B cell (primary cell): ENCODE data around the gene FAM216B. TPM values are rescaled to one million over a fixed set of nuclear protein-coding genes. Genes with fewer than 3 reads are reported as not detected.

Source experiments
- ATAC-seq: fragments of 200-7000 bp; cut with Tn5 transposase; one replicate; pipeline ENCODE4 v1.10.0; 2021; ENCODE audit warnings: low read depth, mild to moderate bottlenecking, moderate number of reproducible peaks, moderate library complexity
- CTCF ChIA-PET: fragments of 350-600 bp; sonication (Branson Sonifier 250); formaldehyde crosslinking; loops from one replicate; lab custom pipeline; 2021; ENCODE audit warnings: antibody characterized with exemption, inconsistent platforms; lab: Charles Lee
- POLR2A ChIA-PET: fragments of 350-600 bp; sonication (Branson Sonifier 250); formaldehyde crosslinking; loops from one replicate; lab custom pipeline; 2021; ENCODE audit warnings: antibody characterized with exemption; lab: Charles Lee
- DNase-seq: peaks from one replicate; pipeline ENCODE4 v3.0.0; 2013
- H2AFZ ChIP-seq: 2 replicates; pipeline ENCODE4 v1.6.1; 2012; ENCODE audit warnings: mild to moderate bottlenecking, low read depth, low read length; ENCODE audit not compliant: insufficient read depth, poor library complexity, severe bottlenecking
- H3K27ac ChIP-seq, 2 donors: 1 replicate in 1 of 2; 2 replicates in 1 of 2; pipeline ENCODE4 v1.5.1; 2012 to 2013; ENCODE audit warnings: low read length in 2 of 2, mild to moderate bottlenecking in 2 of 2, moderate library complexity in 1 of 2
- H3K27me3 ChIP-seq, 4 experiments: fragments of 200-600 bp in 1 of 4; sonication (generic) in 1 of 4; replicated peaks in 1 of 4; 1 replicate in 2 of 4; 2 replicates in 2 of 4; pipeline versions ENCODE4 v1.6.1 to v1.7.0; 2013 to 2016; ENCODE audit warnings: low read length in 3 of 4, mild to moderate bottlenecking in 2 of 4, mixed read lengths in 1 of 4, moderate library complexity in 1 of 4; ENCODE audit not compliant: insufficient read depth in 4 of 4, control insufficient read depth in 3 of 4; ENCODE audit errors: control extremely low read depth in 1 of 4
- H3K36me3 ChIP-seq, 2 experiments: replicated peaks in 1 of 2; 1 replicate in 1 of 2; 2 replicates in 1 of 2; pipeline versions ENCODE4 v1.6.1 to v1.7.1; 2013; ENCODE audit warnings: low read length in 1 of 2; ENCODE audit not compliant: insufficient read depth in 2 of 2, control insufficient read depth in 1 of 2; ENCODE audit errors: control extremely low read depth in 1 of 2, extremely low read depth in 1 of 2
- H3K4me1 ChIP-seq, 2 donors: fragments of 200-600 bp in 1 of 2; sonication (generic) in 1 of 2; 1 replicate in 1 of 2; 2 replicates in 1 of 2; pipeline versions ENCODE4 v1.5.1 to v1.6.1; 2013 to 2017; ENCODE audit warnings: low read length in 2 of 2; ENCODE audit not compliant: control insufficient read depth in 2 of 2, insufficient read depth in 2 of 2
- H3K4me2 ChIP-seq: replicated peaks from 2 replicates; pipeline ENCODE3; 2012; ENCODE audit warnings: mild to moderate bottlenecking, low read depth, low read length; ENCODE audit not compliant: poor library complexity, severe bottlenecking
- H3K4me3 ChIP-seq, 5 experiments: fragments of 200-600 bp in 1 of 5; sonication (generic) in 1 of 5; 1 replicate in 3 of 5; 2 replicates in 2 of 5; pipeline versions ENCODE4 v1.5.1 to v1.7.0; 2011 to 2016; ENCODE audit warnings: low read length in 4 of 5, mild to moderate bottlenecking in 4 of 5, low read depth in 2 of 5, control low read depth in 1 of 5, moderate library complexity in 1 of 5; ENCODE audit not compliant: insufficient read depth in 1 of 5; ENCODE audit errors: control extremely low read depth in 1 of 5, extremely low read depth in 1 of 5
- H3K79me2 ChIP-seq: fragments of 200-600 bp; sonication (generic); one replicate; pipeline ENCODE4 v1.6.0; 2016; ENCODE audit warnings: low read length; ENCODE audit not compliant: control insufficient read depth, insufficient read depth
- H3K9ac ChIP-seq: fragments of 200-600 bp; sonication (generic); 2 replicates; pipeline ENCODE4 v1.6.1; 2017; ENCODE audit warnings: mild to moderate bottlenecking, low read length, moderate library complexity
- H3K9me3 ChIP-seq, 3 donors: one replicate each; pipeline versions ENCODE4 v1.6.1 to v1.7.1; 2013; ENCODE audit warnings: low read length in 2 of 3; ENCODE audit not compliant: control insufficient read depth in 2 of 3, insufficient read depth in 1 of 3; ENCODE audit errors: control extremely low read depth in 1 of 3
- H4K20me1 ChIP-seq: 2 replicates; pipeline ENCODE4 v1.6.0; 2012; ENCODE audit warnings: mild to moderate bottlenecking, low read length; ENCODE audit not compliant: insufficient read depth, control insufficient read depth, poor library complexity, severe bottlenecking
- H3K27ac Mint-ChIP-seq: one replicate; pipeline ENCODE4 v1.8.0; 2021; ENCODE audit warnings: mixed read lengths
- H3K27me3 Mint-ChIP-seq: one replicate; pipeline ENCODE4 v1.8.0; 2021; ENCODE audit warnings: mixed read lengths
- H3K4me1 Mint-ChIP-seq: one replicate; pipeline ENCODE4 v1.8.0; 2021; ENCODE audit warnings: mixed read lengths
- H3K4me3 Mint-ChIP-seq: one replicate; pipeline ENCODE4 v1.8.0; 2021; ENCODE audit warnings: mixed read lengths
- H3K9me3 Mint-ChIP-seq: one replicate; pipeline ENCODE4 v1.8.0; 2022; ENCODE audit warnings: mixed read lengths; ENCODE audit not compliant: insufficient read depth
- EZH2 ChIP-seq: IDR thresholded peaks from 2 replicates; pipeline ENCODE4 v1.6.1; 2012; ENCODE audit warnings: borderline replicate concordance, low read depth, mild to moderate bottlenecking, moderate library complexity, low read length; ENCODE audit not compliant: insufficient read depth, poor library complexity, severe bottlenecking
- WGBS: methylation state at CpG from one replicate; pipeline ENCODE4 v1.1.5; 2013; ENCODE audit warnings: missing lambda C conversion rate; ENCODE audit not compliant: insufficient coverage; 5-methylcytosine and 5-hydroxymethylcytosine counted together
- intact Hi-C: fragments of 100-400 bp; cut with micrococcal nuclease; formaldehyde crosslinking; loops from one replicate; pipeline ENCODE4 v1.10.0; 2022
- polyA plus RNA-seq: library from polyadenylated mRNA; depleted of rRNA; stranded (reverse); fragments of >200 nt; gene quantifications from 2 replicates; pipeline ENCODE4 v1.2.3, GENCODE V29; 2012
- total RNA-seq, 2 donors: library from RNA; stranded (reverse); fragments of 120-200 nt in 1 of 2; gene quantifications; 1 replicate in 1 of 2; 2 replicates in 1 of 2; pipeline versions ENCODE4 v1.2.3 to v1.2.4, GENCODE V29; 2013 to 2022
- TF ChIP-seq, protein P1 (sequence below): fragments of 200-600 bp; IDR thresholded peaks from one replicate; pipeline ENCODE4 v1.8.0; 2022; ENCODE audit warnings: antibody characterized with exemption, mild to moderate bottlenecking

Gene FAM216B
- total and polyA plus RNA-seq, 2 donors (not counting 1 experiment from before 2014, with no cell fraction given), result not detected

DNA sequence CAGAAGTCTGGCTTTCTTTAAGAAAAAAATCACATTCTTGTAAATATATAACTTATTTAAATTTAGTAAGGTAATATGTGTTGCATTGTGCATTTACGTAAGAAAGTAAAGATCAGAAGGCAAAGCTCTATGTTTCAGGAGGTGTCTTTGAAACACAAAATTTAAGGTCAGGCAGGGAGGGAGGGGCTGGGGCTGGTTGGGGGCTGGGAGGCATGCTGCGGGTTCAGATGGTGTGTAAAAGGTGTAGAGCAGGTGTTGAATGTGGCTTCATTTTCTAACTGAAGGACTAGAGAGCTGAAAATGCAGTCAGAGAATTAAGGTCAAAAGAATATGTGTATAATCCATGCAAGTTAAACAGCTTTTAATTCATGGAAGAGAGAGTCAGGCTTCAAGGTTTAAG lies 14.3 kb downstream of the FAM216B start:
- H3K9ac ChIP-seq, result no peak overlapping the region
- no peak for ATAC-seq
- intact Hi-C loops, result no loop called here
- CTCF ChIA-PET, result no interaction called here
- POLR2A ChIA-PET, result no interaction called here
- TF ChIP-seq, protein P1, sequence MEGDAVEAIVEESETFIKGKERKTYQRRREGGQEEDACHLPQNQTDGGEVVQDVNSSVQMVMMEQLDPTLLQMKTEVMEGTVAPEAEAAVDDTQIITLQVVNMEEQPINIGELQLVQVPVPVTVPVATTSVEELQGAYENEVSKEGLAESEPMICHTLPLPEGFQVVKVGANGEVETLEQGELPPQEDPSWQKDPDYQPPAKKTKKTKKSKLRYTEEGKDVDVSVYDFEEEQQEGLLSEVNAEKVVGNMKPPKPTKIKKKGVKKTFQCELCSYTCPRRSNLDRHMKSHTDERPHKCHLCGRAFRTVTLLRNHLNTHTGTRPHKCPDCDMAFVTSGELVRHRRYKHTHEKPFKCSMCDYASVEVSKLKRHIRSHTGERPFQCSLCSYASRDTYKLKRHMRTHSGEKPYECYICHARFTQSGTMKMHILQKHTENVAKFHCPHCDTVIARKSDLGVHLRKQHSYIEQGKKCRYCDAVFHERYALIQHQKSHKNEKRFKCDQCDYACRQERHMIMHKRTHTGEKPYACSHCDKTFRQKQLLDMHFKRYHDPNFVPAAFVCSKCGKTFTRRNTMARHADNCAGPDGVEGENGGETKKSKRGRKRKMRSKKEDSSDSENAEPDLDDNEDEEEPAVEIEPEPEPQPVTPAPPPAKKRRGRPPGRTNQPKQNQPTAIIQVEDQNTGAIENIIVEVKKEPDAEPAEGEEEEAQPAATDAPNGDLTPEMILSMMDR, result no peak
- TF ChIP-seq EZH2, result no peak
- H3K36me3 ChIP-seq, result no peaks in the 10 kb centered on the region
- H3K4me1 ChIP-seq, result no peaks in the 10 kb centered on the region
- no peak overlapping the region for H3K4me3 Mint-ChIP-seq
- no peaks in the 10 kb centered on the region for H4K20me1 ChIP-seq
- no peak overlapping the region for H2AFZ ChIP-seq
- H3K27ac Mint-ChIP-seq, result no peak overlapping the region
- DNase-seq, result no peak
- H3K27ac ChIP-seq, result no peak overlapping the region
- H3K9me3 ChIP-seq, result peaks cover 0 to 4% (median 3%) of the 10 kb centered on the region in 3 donors
- no peaks in the 10 kb centered on the region for H3K4me1 Mint-ChIP-seq
- no peaks in the 10 kb centered on the region for H3K27me3 ChIP-seq
- WGBS, result 92% methylated on average over 2 of the region's 2 CpGs
- H3K4me3 ChIP-seq, result no peak overlapping the region
- peaks cover 2% of the 10 kb centered on the region for H3K9me3 Mint-ChIP-seq
- no peaks in the 10 kb centered on the region for H3K79me2 ChIP-seq
- peaks cover 16% of the 10 kb centered on the region for H3K27me3 Mint-ChIP-seq
- H3K4me2 ChIP-seq, result no peak overlapping the region

DNA sequence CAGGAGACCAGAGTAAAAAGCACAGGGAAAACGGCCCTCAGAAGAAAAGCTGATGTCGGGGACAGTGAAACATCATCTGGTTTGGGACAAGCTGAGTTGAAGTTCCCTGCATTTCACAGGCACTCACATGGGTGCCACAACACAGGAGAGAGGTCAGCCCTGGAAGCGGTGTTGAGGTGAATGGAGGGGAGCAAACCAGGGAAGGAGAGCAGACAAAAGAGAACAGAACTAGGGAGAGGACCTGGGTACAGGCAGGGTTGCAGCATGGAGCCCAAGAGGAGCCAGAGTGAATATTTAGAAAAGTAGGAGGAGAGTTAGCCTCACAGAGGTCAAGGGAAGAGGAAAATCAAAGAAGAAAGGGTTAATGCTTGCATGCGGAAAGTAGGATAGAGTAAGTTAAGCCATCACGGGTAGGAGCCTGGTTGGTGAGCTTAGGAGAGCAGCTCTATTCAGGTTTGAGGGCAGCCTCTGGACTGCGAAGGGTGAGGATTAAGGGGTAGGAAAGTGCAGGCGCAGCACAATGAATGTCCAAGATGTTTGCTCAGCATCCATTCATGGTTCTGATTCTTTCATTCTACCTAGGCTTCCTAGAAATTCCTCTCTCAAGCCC lies 15.5 kb downstream of the FAM216B start:
- Histone ChIP-seq H3K4me1 (no peaks in the 10 kb centered on the region), H3K79me2 (no peaks in the 10 kb centered on the region), H4K20me1 (no peaks in the 10 kb centered on the region), H3K9me3 (peaks cover 0 to 4% (median 3%) of the 10 kb centered on the region in 3 donors), H2AFZ (no peak overlapping the region), H3K4me2 (no peak overlapping the region), H3K4me3 (no peak overlapping the region), H3K27ac (no peak overlapping the region), H3K36me3 (no peaks in the 10 kb centered on the region), H3K27me3 (no peaks in the 10 kb centered on the region), H3K9ac (no peak overlapping the region)
- WGBS, result 92% methylated on average over 5 of the region's 7 CpGs
- Mint-ChIP-seq H3K27me3 (peaks cover 16% of the 10 kb centered on the region), H3K27ac (no peak overlapping the region), H3K9me3 (peaks cover 2% of the 10 kb centered on the region), H3K4me1 (no peaks in the 10 kb centered on the region), H3K4me3 (no peak overlapping the region)
- TF ChIP-seq, protein P1, result no peak
- no peak for TF ChIP-seq EZH2
- ChIA-PET POLR2A (no interaction called here), CTCF (no interaction called here)
- DNase-seq (no peak), ATAC-seq (no peak)
- intact Hi-C loops, result no loop called here
